GM12878 (cell line): ENCODE measurements around the gene MISP3. TPM values are rescaled to one million over a fixed set of nuclear protein-coding genes. Genes with fewer than 3 reads are reported as not detected.

Experiments
- ATAC-seq: fragments of 200-7000 bp; cut with Tn5 transposase; 3 replicates; pipeline ENCODE4 v1.9.1; 2020; ENCODE audit warnings: mild to moderate bottlenecking, moderate library complexity
- BruUV-seq: library from RNA; stranded (reverse); fragments of 400-500 nt; replicated peaks from 2 replicates; lab custom pipeline; 2021; lab: Mats Ljungman, UMichigan
- CTCF ChIA-PET: fragments of 300-600 bp; sonication (Branson Sonifier 250); formaldehyde crosslinking; extraction: SDS; loops from one replicate; lab custom pipeline; 2021; ENCODE audit warnings: inconsistent platforms; lab: Yijun Ruan, JAX
- POLR2A ChIA-PET: fragments of 350-600 bp; formaldehyde crosslinking; extraction: SDS; loops from one replicate; lab custom pipeline; 2021; ENCODE audit warnings: inconsistent platforms; lab: Charles Lee
- RAD21 ChIA-PET: fragments of 300-600 bp; sonication (Branson Sonifier 250); formaldehyde crosslinking; loops from one replicate; lab custom pipeline; 2023; ENCODE audit warnings: antibody characterized with exemption; ENCODE audit not compliant: unreplicated experiment; lab: Charles Lee
- SMC1A ChIA-PET: fragments of 300-600 bp; sonication (Branson Sonifier 250); formaldehyde crosslinking; loops from one replicate; lab custom pipeline; 2023; ENCODE audit not compliant: unreplicated experiment, uncharacterized antibody; lab: Charles Lee
- DNase-seq: peaks from one replicate; pipeline ENCODE4 v3.0.0-alpha.2; 2011; ENCODE audit warnings: low read depth, low spot score
- FAIRE-seq: peaks from 3 replicates; lab custom pipeline; 2011; peaks lifted over from hg19 to GRCh38; lab: Jason Lieb, UNC
- H2AFZ ChIP-seq: 2 replicates; pipeline ENCODE4 v1.6.0; 2011; ENCODE audit warnings: low read depth, low read length, control low read depth; ENCODE audit not compliant: control insufficient read depth
- H3K27ac ChIP-seq: 2 replicates; pipeline ENCODE4 v1.5.1; 2011; ENCODE audit warnings: control low read depth; ENCODE audit not compliant: control insufficient read depth, insufficient read depth
- H3K27me3 ChIP-seq, 2 experiments: replicated peaks in 1 of 2; 2 replicates each; pipeline versions ENCODE4 v1.6.0 to v1.6.1; 2011; ENCODE audit warnings: low read length in 1 of 2; ENCODE audit not compliant: control insufficient read depth in 2 of 2, insufficient read depth in 2 of 2
- H3K36me3 ChIP-seq, 2 experiments: 2 replicates each; pipeline ENCODE4 v1.5.1; 2011; ENCODE audit warnings: low read length in 1 of 2; ENCODE audit not compliant: control insufficient read depth in 2 of 2, insufficient read depth in 2 of 2
- H3K4me1 ChIP-seq: 2 replicates; pipeline ENCODE4 v1.6.1; 2011; ENCODE audit warnings: mild to moderate bottlenecking, low read length, moderate library complexity, mixed read lengths; ENCODE audit not compliant: control insufficient read depth, insufficient read depth
- H3K4me2 ChIP-seq: 2 replicates; pipeline ENCODE4 v1.6.0; 2011; ENCODE audit warnings: control low read depth; ENCODE audit not compliant: control insufficient read depth, insufficient read depth
- H3K4me3 ChIP-seq: fragments of 200-600 bp; sonication (generic); 2 replicates; pipeline ENCODE4 v1.5.1; 2016
- H3K79me2 ChIP-seq: 2 replicates; pipeline ENCODE4 v1.6.0; 2011; ENCODE audit warnings: low read length; ENCODE audit not compliant: control insufficient read depth, insufficient read depth
- H3K9ac ChIP-seq: 2 replicates; pipeline ENCODE4 v1.8.0; 2011; ENCODE audit warnings: low read length, control low read depth, mixed read lengths; ENCODE audit not compliant: control insufficient read depth, insufficient read depth
- H3K9me3 ChIP-seq: replicated peaks from 3 replicates; pipeline ENCODE4 v1.5.1; 2011; ENCODE audit warnings: mild to moderate bottlenecking, low read length; ENCODE audit not compliant: control insufficient read depth, insufficient read depth
- H4K20me1 ChIP-seq: 2 replicates; pipeline ENCODE4 v1.6.0; 2011; ENCODE audit not compliant: control insufficient read depth, insufficient read depth
- BRCA1 ChIP-seq: IDR thresholded peaks from 2 replicates; pipeline ENCODE4 v1.6.1; 2011; ENCODE audit warnings: low read depth, low read length, improper control_type of control experiment
- CBX5 ChIP-seq: sonication (generic); IDR thresholded peaks from 2 replicates; pipeline ENCODE4 v1.6.1; 2016; ENCODE audit warnings: low read depth, moderate library complexity, mild to moderate bottlenecking, inconsistent platforms
- FOS ChIP-seq: IDR thresholded peaks from 3 replicates; pipeline ENCODE4 v1.6.1; 2011; ENCODE audit warnings: borderline replicate concordance; ENCODE audit not compliant: insufficient read length; ENCODE audit errors: extremely low read depth
- NFYB ChIP-seq: IDR thresholded peaks from 2 replicates; pipeline ENCODE4 v1.6.1; 2011; ENCODE audit warnings: low read depth, mild to moderate bottlenecking, low read length, improper control_type of control experiment, moderate library complexity; ENCODE audit not compliant: insufficient read depth
- SIN3A ChIP-seq: IDR thresholded peaks from 2 replicates; pipeline ENCODE4 v1.6.1; 2012; ENCODE audit warnings: low read depth, low read length, improper control_type of control experiment
- ZNF274 ChIP-seq: IDR thresholded peaks from one replicate; pipeline ENCODE4 v1.8.0; 2011; ENCODE audit not compliant: insufficient read length, insufficient read depth
- WGBS: methylation state at CpG from one replicate; pipeline ENCODE4 v1.1.6; 2016; ENCODE audit warnings: low lambda C conversion rate; ENCODE audit not compliant: insufficient replicate concordance, insufficient coverage; ENCODE audit errors: missing lambda C conversion rate; 5-methylcytosine and 5-hydroxymethylcytosine counted together
- in situ Hi-C: fragments of 300-500 bp; cut with MboI; formaldehyde crosslinking; loops from 9 replicates; pipeline ENCODE4 v1.14.3; 2018; ENCODE audit warnings: mixed read lengths
- intact Hi-C: fragments of 100-400 bp; cut with micrococcal nuclease; formaldehyde crosslinking; loops from one replicate; pipeline ENCODE4 v1.14.2; 2022; ENCODE audit not compliant: unreplicated experiment
- polyA plus RNA-seq, 11 experiments: library from polyadenylated mRNA; depleted of rRNA in 4 of 11; unstranded in 6 of 11; stranded (reverse) in 5 of 11; fragments of >200 nt; fragmentation: Nextera tagmentation in 4 of 11; fragmentation: Illumina TruSeq in 1 of 11; extraction: Ambion mirVana in 4 of 11; extraction: Trizol in 1 of 11; gene quantifications; 1 replicate in 1 of 11; 2 replicates in 10 of 11; pipeline versions ENCODE4 v1.2.1 to v1.2.3, GENCODE V29; 2011 to 2016; ENCODE audit warnings: inconsistent platforms in 2 of 11, missing spikeins in 2 of 11, low read depth in 1 of 11
- total RNA-seq, 4 experiments: library from RNA; depleted of rRNA in 3 of 4; stranded (reverse); fragments of >200 nt in 3 of 4; fragmentation: Illumina TruSeq in 1 of 4; extraction: Trizol in 1 of 4; gene quantifications; 2 replicates each; pipeline versions ENCODE4 v1.2.1 to v1.2.3, GENCODE V29; 2013 to 2021
- TF ChIP-seq, protein P1 (sequence below): fragments of 450-650 bp; IDR thresholded peaks from 2 replicates; pipeline ENCODE4 v1.6.1; 2018; ENCODE audit warnings: mild to moderate bottlenecking, low read depth, moderate library complexity; ENCODE audit not compliant: partially characterized antibody
- TF ChIP-seq, protein P2 (sequence below): fragments of 450-650 bp; IDR thresholded peaks from 2 replicates; pipeline ENCODE4 v1.6.1; 2016; ENCODE audit warnings: mild to moderate bottlenecking, moderate library complexity, borderline replicate concordance

The MISP3 gene
- total and polyA plus RNA-seq, 10 of the 15 experiments (the other 5 are each of a cell fraction or from before 2014, with no cell fraction given), result 0.07 to 1.4 (median 0.64) TPM

DNA sequence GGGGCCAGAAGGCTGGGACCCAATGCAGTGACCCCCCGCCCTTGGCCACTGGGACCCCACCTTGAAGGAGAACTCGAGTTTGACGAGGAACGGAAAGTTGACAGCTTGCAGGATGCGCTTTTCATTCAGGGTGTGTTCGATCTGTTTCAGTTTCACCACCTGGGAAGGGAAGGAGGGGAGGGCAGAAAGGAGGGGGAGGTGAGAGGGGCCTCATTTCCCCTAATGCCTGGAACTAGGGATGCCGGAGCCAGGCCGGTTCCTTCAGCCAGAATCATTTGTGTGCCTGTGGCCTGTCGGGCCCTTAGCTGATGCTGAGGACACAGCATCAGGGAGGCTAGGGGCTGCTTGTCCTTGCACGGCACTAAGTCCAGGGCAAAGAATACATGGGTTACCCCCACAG lies 30.2 kb downstream of the MISP3 start:
- no peak for ATAC-seq
- CTCF ChIA-PET, result interaction anchor here (1.1 to 2.2 kb wide), 2 partner anchors 12 to 29 kb away, joined by 5 to 12 read pairs; no protein-coding TSS in a partner anchor
- intact Hi-C loops (no loop called here), in situ Hi-C loops (no loop called here)
- DNase-seq, result no peak
- Histone ChIP-seq H3K4me2 (no peak overlapping the region), H3K79me2 (no peaks in the 10 kb centered on the region), H3K9ac (no peak overlapping the region), H4K20me1 (no peaks in the 10 kb centered on the region), H3K4me3 (no peak overlapping the region), H3K4me1 (no peaks in the 10 kb centered on the region), H2AFZ (no peak overlapping the region), H3K27me3 (no peaks in the 10 kb centered on the region), H3K36me3 (peaks cover 6 to 10% of the 10 kb centered on the region in 2 experiments; a peak in 2 of 4 replicates), H3K27ac (no peak overlapping the region), H3K9me3 (no peaks in the 10 kb centered on the region)
- RAD21 ChIA-PET, result no interaction called here
- BruUV-seq, result no TSS peak
- POLR2A ChIA-PET, result no interaction called here
- WGBS, result 94% methylated on average over 10 of the region's 10 CpGs
- TF ChIP-seq NFYB (no peak), FOS (no peak), BRCA1 (no peak), ZNF274 (no peak), CBX5 (no peak), SIN3A (no peak)
- TF ChIP-seq, protein P1, sequence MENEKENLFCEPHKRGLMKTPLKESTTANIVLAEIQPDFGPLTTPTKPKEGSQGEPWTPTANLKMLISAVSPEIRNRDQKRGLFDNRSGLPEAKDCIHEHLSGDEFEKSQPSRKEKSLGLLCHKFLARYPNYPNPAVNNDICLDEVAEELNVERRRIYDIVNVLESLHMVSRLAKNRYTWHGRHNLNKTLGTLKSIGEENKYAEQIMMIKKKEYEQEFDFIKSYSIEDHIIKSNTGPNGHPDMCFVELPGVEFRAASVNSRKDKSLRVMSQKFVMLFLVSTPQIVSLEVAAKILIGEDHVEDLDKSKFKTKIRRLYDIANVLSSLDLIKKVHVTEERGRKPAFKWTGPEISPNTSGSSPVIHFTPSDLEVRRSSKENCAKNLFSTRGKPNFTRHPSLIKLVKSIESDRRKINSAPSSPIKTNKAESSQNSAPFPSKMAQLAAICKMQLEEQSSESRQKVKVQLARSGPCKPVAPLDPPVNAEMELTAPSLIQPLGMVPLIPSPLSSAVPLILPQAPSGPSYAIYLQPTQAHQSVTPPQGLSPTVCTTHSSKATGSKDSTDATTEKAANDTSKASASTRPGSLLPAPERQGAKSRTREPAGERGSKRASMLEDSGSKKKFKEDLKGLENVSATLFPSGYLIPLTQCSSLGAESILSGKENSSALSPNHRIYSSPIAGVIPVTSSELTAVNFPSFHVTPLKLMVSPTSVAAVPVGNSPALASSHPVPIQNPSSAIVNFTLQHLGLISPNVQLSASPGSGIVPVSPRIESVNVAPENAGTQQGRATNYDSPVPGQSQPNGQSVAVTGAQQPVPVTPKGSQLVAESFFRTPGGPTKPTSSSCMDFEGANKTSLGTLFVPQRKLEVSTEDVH, result no peak
- TF ChIP-seq, protein P2, sequence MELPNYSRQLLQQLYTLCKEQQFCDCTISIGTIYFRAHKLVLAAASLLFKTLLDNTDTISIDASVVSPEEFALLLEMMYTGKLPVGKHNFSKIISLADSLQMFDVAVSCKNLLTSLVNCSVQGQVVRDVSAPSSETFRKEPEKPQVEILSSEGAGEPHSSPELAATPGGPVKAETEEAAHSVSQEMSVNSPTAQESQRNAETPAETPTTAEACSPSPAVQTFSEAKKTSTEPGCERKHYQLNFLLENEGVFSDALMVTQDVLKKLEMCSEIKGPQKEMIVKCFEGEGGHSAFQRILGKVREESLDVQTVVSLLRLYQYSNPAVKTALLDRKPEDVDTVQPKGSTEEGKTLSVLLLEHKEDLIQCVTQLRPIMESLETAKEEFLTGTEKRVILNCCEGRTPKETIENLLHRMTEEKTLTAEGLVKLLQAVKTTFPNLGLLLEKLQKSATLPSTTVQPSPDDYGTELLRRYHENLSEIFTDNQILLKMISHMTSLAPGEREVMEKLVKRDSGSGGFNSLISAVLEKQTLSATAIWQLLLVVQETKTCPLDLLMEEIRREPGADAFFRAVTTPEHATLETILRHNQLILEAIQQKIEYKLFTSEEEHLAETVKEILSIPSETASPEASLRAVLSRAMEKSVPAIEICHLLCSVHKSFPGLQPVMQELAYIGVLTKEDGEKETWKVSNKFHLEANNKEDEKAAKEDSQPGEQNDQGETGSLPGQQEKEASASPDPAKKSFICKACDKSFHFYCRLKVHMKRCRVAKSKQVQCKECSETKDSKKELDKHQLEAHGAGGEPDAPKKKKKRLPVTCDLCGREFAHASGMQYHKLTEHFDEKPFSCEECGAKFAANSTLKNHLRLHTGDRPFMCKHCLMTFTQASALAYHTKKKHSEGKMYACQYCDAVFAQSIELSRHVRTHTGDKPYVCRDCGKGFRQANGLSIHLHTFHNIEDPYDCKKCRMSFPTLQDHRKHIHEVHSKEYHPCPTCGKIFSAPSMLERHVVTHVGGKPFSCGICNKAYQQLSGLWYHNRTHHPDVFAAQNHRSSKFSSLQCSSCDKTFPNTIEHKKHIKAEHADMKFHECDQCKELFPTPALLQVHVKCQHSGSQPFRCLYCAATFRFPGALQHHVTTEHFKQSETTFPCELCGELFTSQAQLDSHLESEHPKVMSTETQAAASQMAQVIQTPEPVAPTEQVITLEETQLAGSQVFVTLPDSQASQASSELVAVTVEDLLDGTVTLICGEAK, result no peak
- SMC1A ChIA-PET, result no interaction called here
- no peak for FAIRE-seq
